GM19023 (cell line): ENCODE results near the gene ALDH1L1.

Experiments used
- ATAC-seq: cut with Tn5 transposase; IDR thresholded peaks from one replicate; pipeline ENCODE4 v1.9.1; 2021; ENCODE audit warnings: mild to moderate bottlenecking, moderate library complexity; ENCODE audit not compliant: unreplicated experiment

Gene ALDH1L1

DNA sequence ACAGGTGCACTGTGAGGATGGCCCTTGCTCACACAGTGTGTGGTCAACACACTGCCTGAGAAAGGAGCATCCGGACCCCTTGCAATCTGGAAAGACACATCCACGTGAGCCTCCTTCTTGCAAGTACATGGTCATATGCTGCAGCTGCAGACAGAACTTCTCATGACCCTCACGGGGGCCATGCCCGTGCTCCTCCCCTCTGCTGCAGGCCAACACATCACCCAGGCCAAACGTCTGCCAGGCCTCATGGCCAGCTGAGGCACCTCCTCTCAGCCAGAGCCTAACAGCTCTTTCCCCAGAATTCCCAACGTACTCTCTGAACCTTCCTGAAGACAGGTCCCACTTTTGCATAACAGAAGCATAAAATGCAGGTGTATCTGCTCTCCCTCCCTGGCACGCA lies 121.7 kb downstream of the ALDH1L1 start:
- no peak for ATAC-seq

- ATAC-seq = no peak
Measured at GRCh38 chr3:126057936-126058335, 122.5 kb downstream of the ALDH1L1 start.

- ATAC-seq = no peak
Measured at GRCh38 chr3:126057501-126057819, 122.9 kb downstream of the ALDH1L1 start.

DNA sequence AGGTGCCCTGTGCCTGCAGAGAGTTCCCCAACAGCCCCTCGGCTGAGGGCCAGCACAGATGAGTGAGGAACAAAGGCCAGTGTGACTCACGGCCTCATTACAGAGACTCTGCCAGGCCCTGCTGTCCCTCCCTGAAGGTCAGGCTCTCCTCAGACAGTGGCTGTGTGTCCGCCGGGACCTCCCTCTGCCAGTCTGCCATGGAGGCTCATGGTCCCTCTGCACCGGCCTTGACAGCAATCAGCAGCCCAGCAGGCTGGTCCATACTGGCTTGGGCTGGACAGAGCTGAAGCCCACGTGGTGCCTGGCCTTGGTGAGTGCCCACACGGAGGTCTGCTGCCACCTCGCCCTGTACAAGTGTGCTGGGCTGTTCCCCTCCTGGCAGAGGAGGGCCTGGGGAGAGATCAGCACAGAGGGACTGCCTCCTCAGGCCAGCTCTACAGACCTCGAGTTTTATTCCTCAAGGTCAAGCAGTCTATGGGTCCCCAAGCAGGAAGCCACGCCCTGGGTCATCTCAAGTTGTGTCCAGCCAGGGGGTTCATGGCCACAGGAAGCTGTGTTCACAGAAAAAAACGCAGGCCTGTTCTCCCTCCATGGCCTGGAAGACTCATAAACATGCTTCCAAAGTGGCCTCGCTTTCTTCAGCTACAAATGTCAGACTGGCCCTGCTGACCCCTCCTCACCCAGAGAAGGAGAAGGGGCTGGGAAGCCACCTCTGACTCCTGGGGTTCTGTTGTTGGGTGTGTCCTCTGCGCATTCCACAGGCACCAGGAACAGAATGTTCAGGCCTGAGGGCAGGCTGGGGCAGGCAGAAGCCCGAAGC lies 123.5 kb downstream of the ALDH1L1 start:
- no peak for ATAC-seq

GRCh38 chr3:126056088-126056487 lies 124.3 kb downstream of the ALDH1L1 start:
- ATAC-seq = no peak

DNA sequence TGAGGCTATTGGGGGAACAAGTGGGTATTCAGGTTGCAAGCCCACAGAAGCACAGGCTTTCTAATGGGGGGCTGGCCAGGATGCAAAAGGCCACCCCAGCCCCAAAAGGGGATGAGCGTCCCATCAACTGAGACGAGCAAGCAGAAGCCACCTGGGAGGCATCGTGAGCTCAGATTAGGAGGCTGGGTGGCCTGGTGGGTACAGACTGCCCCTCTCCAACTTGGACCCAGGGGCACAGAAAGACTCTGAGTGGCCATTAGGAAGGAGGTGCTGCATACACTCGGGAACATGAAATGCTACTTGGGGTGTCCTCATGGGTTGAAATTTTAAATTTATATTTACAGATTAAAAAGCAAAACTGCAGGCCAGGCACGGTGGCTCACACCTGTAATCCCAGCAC lies 125.5 kb downstream of the ALDH1L1 start:
- no peak for ATAC-seq

DNA sequence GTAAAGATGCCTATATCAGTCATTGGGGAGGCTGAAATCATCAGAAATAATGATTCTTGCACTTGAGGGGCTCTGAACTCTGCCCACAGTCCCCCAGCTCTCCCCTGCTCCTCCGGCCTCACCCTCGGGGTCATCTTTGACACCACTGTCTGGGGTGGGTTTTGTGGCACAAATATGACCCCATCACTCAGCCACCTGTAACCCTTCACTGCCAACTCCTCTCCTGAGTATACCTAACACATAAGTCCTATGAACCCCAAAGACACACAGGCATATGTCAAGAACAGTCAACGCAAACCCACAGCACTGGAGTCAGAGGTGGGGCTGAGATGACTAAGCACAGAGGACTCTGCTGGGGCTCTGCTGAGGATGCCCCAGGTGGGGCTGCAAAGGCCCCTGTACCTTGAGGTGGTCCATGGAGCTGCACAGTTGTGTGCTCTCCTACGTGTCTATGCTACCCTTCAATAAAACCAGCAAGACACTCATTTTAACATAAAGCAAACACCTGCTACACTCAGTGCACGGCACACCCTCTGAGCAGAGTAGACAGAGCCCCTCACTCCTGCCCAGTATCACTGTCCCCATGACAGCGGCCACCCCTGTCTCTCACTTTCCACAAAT lies 126.3 kb downstream of the ALDH1L1 start:
- ATAC-seq = no peak
